Neural progenitor cell (in vitro differentiated cells): ENCODE measurements around the gene SIT1.

Source experiments
- EZH2 ChIP-seq: fragments of 200-600 bp; sonication (generic); IDR thresholded peaks from 2 replicates; pipeline ENCODE4 v1.6.1; 2017; ENCODE audit warnings: antibody characterized with exemption, mild to moderate bottlenecking, moderate library complexity
- TF ChIP-seq, protein P1 (sequence below): fragments of 200-600 bp; sonication (generic); IDR thresholded peaks from 2 replicates; pipeline ENCODE4 v1.5.1; 2017; ENCODE audit warnings: antibody characterized with exemption, mild to moderate bottlenecking

DNA sequence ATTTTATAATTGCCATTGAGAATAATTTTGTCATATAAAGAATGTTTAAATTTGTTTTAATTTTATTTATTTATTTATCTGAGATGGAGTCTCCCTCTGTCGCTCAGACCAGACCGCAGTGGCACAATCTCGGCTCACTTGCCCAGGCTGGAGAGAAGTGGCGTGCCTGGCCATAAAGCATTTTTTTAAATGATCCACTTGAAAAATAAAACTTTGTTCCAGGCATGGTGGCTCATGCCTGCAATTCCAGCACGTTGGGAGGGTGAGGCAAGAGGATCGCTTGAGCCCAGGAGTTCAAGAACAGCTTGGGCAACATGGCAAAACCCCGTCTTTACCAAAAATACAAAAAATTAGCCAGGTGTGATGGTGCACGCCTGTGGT lies 2.1 kb upstream of the SIT1 start:
- TF ChIP-seq, protein P1, sequence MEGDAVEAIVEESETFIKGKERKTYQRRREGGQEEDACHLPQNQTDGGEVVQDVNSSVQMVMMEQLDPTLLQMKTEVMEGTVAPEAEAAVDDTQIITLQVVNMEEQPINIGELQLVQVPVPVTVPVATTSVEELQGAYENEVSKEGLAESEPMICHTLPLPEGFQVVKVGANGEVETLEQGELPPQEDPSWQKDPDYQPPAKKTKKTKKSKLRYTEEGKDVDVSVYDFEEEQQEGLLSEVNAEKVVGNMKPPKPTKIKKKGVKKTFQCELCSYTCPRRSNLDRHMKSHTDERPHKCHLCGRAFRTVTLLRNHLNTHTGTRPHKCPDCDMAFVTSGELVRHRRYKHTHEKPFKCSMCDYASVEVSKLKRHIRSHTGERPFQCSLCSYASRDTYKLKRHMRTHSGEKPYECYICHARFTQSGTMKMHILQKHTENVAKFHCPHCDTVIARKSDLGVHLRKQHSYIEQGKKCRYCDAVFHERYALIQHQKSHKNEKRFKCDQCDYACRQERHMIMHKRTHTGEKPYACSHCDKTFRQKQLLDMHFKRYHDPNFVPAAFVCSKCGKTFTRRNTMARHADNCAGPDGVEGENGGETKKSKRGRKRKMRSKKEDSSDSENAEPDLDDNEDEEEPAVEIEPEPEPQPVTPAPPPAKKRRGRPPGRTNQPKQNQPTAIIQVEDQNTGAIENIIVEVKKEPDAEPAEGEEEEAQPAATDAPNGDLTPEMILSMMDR = no peak
- TF ChIP-seq EZH2 = no peak
